Spleen (tissue), 7 donors: ENCODE measurements around the gene ATP13A1.

ENCODE experiments used
- CTCF ChIP-seq, 11 experiments: fragments of 200-600 bp in 7 of 11; fragments of 450-650 bp in 4 of 11; sonication (generic) in 4 of 11; IDR thresholded peaks in 8 of 11; conservative IDR thresholded peaks in 3 of 11; 1 replicate in 7 of 11; 2 replicates in 4 of 11; pipeline versions ENCODE4 v1.4.0 to v1.8.0; 2016 to 2021; ENCODE audit warnings: antibody characterized with exemption in 11 of 11, inconsistent platforms in 4 of 11, mild to moderate bottlenecking in 1 of 11
- POLR2A ChIP-seq, 3 donors: fragments of 450-650 bp; IDR thresholded peaks; one replicate each; pipeline ENCODE4 v1.5.1; 2017; ENCODE audit warnings: antibody characterized with exemption in 3 of 3, mild to moderate bottlenecking in 1 of 3
- donor health status: DM: no; HTN: no; CAD: no; lungs with moderate emphysema.
- donor health status: DM: no; HTN: no; CAD: no.
- donor health status: DM: no; HTN: no; CAD: no.

- peak in 4 of 11 experiments; percentile 19 to 32 (median 23) for TF ChIP-seq CTCF (IDR thresholded peaks at IDR 0.05 in 8 of 11, conservative IDR thresholded peaks at IDR 0.05 in 3 of 11)
- TF ChIP-seq POLR2A (IDR thresholded peaks at IDR 0.05), result no peak
Measured at GRCh38 chr19:19644054-19644388, 19.5 kb downstream of the ATP13A1 start.
